ENCODE results near the gene CTNNA1.

Gene CTNNA1

DNA sequence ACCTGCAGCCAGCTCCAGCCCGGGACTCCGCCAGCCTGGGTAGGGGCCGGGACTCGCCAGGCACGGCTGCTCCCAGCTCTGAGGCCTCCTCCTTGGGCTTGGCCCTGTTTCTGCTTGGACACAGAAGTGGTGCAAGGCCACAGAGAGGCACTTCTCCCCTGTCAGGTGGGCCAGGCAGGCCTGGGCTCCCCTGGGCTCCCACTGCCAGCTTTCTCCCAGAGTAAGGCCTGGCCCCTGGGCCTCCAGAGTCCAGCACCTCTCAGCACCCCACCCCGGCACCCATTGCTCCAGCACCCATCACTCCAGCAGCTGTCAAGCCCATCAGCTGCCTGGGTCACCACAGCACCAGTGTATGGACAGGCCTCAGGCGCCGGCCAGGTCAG lies 193.0 kb downstream of the CTNNA1 start:
- TF ChIP-seq EZH2phosphoT487 (IDR thresholded peaks at IDR 0.05; ENCODE audit: borderline replicate concordance, low read length), result no peak
- TF ChIP-seq, protein P1, sequence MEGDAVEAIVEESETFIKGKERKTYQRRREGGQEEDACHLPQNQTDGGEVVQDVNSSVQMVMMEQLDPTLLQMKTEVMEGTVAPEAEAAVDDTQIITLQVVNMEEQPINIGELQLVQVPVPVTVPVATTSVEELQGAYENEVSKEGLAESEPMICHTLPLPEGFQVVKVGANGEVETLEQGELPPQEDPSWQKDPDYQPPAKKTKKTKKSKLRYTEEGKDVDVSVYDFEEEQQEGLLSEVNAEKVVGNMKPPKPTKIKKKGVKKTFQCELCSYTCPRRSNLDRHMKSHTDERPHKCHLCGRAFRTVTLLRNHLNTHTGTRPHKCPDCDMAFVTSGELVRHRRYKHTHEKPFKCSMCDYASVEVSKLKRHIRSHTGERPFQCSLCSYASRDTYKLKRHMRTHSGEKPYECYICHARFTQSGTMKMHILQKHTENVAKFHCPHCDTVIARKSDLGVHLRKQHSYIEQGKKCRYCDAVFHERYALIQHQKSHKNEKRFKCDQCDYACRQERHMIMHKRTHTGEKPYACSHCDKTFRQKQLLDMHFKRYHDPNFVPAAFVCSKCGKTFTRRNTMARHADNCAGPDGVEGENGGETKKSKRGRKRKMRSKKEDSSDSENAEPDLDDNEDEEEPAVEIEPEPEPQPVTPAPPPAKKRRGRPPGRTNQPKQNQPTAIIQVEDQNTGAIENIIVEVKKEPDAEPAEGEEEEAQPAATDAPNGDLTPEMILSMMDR (IDR thresholded peaks at IDR 0.05; ENCODE audit: low read depth, low read length, poor library complexity, severe bottlenecking), result no peak
- H3K9me2 ChIP-seq (replicated peaks; ENCODE audit: control insufficient read depth, low read length), result no peaks in the 10 kb centered on the region
- H3K36me3 ChIP-seq (ENCODE audit: control insufficient read depth, low read length), result no peaks in the 10 kb centered on the region
- H3K9me3 ChIP-seq (ENCODE audit: control insufficient read depth, insufficient read depth, low read length), result no peaks in the 10 kb centered on the region
- no peak overlapping the region for H3K4me3 ChIP-seq (ENCODE audit: low read length)
- no peaks in the 10 kb centered on the region for H3K79me2 ChIP-seq (ENCODE audit: control insufficient read depth, low read length)
- no peaks in the 10 kb centered on the region for H4K20me1 ChIP-seq (ENCODE audit: control insufficient read depth, insufficient read depth, low read depth, low read length)
- no peak overlapping the region for H3K27ac ChIP-seq (ENCODE audit: low read depth, low read length)
- H3K4me1 ChIP-seq (ENCODE audit: control insufficient read depth, low read length), result no peaks in the 10 kb centered on the region
- H3K27me3 ChIP-seq (ENCODE audit: control insufficient read depth, low read length), result no peaks in the 10 kb centered on the region
- no peak overlapping the region for H3K4me2 ChIP-seq (ENCODE audit: low read length)
- H3F3A ChIP-seq (ENCODE audit: control insufficient read depth, insufficient read depth), result no peaks in the 10 kb centered on the region

DNA sequence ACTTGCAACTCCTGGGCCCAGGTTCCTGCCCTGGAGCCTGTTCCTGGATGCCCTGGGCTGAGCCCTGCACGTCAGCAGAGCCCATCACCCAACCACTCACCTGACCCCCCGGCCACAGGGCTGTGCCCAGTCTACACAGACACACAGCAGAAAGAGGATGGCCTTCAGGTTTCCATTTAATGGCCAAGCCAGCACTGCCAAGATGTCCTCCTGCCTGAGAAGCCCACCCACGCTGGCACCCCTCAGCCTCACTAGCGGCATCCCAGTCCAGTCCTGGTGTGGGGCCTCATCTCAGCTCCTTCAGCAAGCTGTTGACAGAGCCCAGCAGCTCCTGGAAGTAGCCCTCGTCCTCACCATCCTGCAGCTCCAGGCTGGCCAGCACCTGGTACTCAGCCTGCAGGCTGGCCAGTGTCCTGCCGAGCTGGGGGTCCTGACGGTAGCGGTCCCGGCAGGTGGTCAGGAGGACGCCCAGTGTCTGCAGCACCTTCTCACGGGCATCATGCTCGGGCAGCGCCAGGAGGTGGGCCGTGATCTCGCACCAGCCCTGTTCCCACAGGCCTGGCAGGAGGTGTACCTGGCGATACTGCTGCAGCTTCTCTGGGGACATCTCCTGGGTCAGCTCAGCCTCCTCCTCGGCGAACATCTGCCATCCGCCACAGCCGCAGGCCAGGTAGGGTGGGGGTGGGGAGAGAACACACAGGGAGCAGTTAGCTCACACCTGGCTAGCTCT lies 193.8 kb downstream of the CTNNA1 start:
- Histone ChIP-seq H3K36me3 (ENCODE audit: control insufficient read depth, low read length) (no peaks in the 10 kb centered on the region), H3K9me2 (replicated peaks; ENCODE audit: control insufficient read depth, low read length) (no peaks in the 10 kb centered on the region), H3K4me2 (ENCODE audit: low read length) (no peak overlapping the region), H3K27me3 (ENCODE audit: control insufficient read depth, low read length) (no peaks in the 10 kb centered on the region), H3K9me3 (ENCODE audit: control insufficient read depth, insufficient read depth, low read length) (no peaks in the 10 kb centered on the region), H4K20me1 (ENCODE audit: control insufficient read depth, insufficient read depth, low read depth, low read length) (no peaks in the 10 kb centered on the region), H3K27ac (ENCODE audit: low read depth, low read length) (no peak overlapping the region), H3K4me3 (ENCODE audit: low read length) (no peak overlapping the region), H3F3A (ENCODE audit: control insufficient read depth, insufficient read depth) (no peaks in the 10 kb centered on the region), H3K4me1 (ENCODE audit: control insufficient read depth, low read length) (no peaks in the 10 kb centered on the region), H3K79me2 (ENCODE audit: control insufficient read depth, low read length) (no peaks in the 10 kb centered on the region)
- no peak for TF ChIP-seq EZH2phosphoT487 (IDR thresholded peaks at IDR 0.05; ENCODE audit: borderline replicate concordance, low read length)
- TF ChIP-seq, protein P1 (IDR thresholded peaks at IDR 0.05; ENCODE audit: low read depth, low read length, poor library complexity, severe bottlenecking), result no peak

- H3K9me3 ChIP-seq (ENCODE audit: control insufficient read depth, insufficient read depth, low read length), result no peaks in the 10 kb centered on the region
- H3K4me3 ChIP-seq (ENCODE audit: low read length), result no peak overlapping the region
- H3K4me2 ChIP-seq (ENCODE audit: low read length), result no peak overlapping the region
- no peaks in the 10 kb centered on the region for H3K9me2 ChIP-seq (replicated peaks; ENCODE audit: control insufficient read depth, low read length)
- H3K4me1 ChIP-seq (ENCODE audit: control insufficient read depth, low read length), result no peaks in the 10 kb centered on the region
- H3K79me2 ChIP-seq (ENCODE audit: control insufficient read depth, low read length), result no peaks in the 10 kb centered on the region
- H4K20me1 ChIP-seq (ENCODE audit: control insufficient read depth, insufficient read depth, low read depth, low read length), result no peaks in the 10 kb centered on the region
- TF ChIP-seq, protein P1 (IDR thresholded peaks at IDR 0.05; ENCODE audit: low read depth, low read length, poor library complexity, severe bottlenecking), result no peak
- TF ChIP-seq EZH2phosphoT487 (IDR thresholded peaks at IDR 0.05; ENCODE audit: borderline replicate concordance, low read length), result no peak
- H3K27me3 ChIP-seq (ENCODE audit: control insufficient read depth, low read length), result no peaks in the 10 kb centered on the region
- H3K27ac ChIP-seq (ENCODE audit: low read depth, low read length), result no peak overlapping the region
- H3F3A ChIP-seq (ENCODE audit: control insufficient read depth, insufficient read depth), result no peaks in the 10 kb centered on the region
- no peaks in the 10 kb centered on the region for H3K36me3 ChIP-seq (ENCODE audit: control insufficient read depth, low read length)
These were observed 194.6 kb downstream of the CTNNA1 start for GRCh38 chr5:138947780-138948179.
